ENCODE measurements around the gene TNFAIP8. TPM values are rescaled to one million over a fixed set of nuclear protein-coding genes. Genes with fewer than 3 reads are reported as not detected.
"Not testable (repeated sequence)": the region's sequence is repeated elsewhere in the genome, so short reads cannot be mapped to it uniquely, and the experiment has no call there.

The TNFAIP8 gene
- total and polyA plus RNA-seq, 5 donors from 2014 or later, result 120 to 244 (median 196) TPM

- Mint-ChIP-seq H3K4me1 (peaks cover 0 to 18% (median 13%) of the 10 kb centered on the region in 4 donors), H3K4me3 (peak overlapping the region; percentile 13 to 86 (median 62)), H3K9me3 (no peaks in the 10 kb centered on the region), H3K36me3 (no peaks in the 10 kb centered on the region), H3K27ac (peak overlapping the region; percentile 33 to 92 (median 57)), H3K27me3 (no peaks in the 10 kb centered on the region)
- H3K27ac ChIP-seq (ENCODE audit: insufficient read depth, low read length, poor library complexity, severe bottlenecking), result no peak overlapping the region
- H3K36me3 ChIP-seq (ENCODE audit: control insufficient read depth, insufficient read depth, low read length), result no peaks in the 10 kb centered on the region
- no peaks in the 10 kb centered on the region for H3K9me3 ChIP-seq (ENCODE audit: control insufficient read depth in 2 of 2, low read length in 2 of 2)
- DNase-seq, result peak; percentile 52 to 78 (median 71)
- ATAC-seq (ENCODE audit: low read depth in 2 of 2), result peak; percentile 81 to 83
- H3K4me3 ChIP-seq (ENCODE audit: low read depth, low read length), result peak overlapping the region; percentile 75
- H3K27me3 ChIP-seq (ENCODE audit: control insufficient read depth, insufficient read depth, low read length), result no peaks in the 10 kb centered on the region
- H3K4me1 ChIP-seq (ENCODE audit: control insufficient read depth, insufficient read depth, low read length, poor library complexity, severe bottlenecking), result peaks cover 5% of the 10 kb centered on the region
These were observed 55.8 kb downstream of the TNFAIP8 start for GRCh38 chr5:119411361-119412278.

GRCh38 chr5:119412279-119413227, 56.7 kb downstream of the TNFAIP8 start:
- no peak for ATAC-seq (ENCODE audit: low read depth in 2 of 2)
- Mint-ChIP-seq H3K27ac (peak overlapping the region; percentile 33 to 92 (median 57)), H3K4me1 (peaks cover 0 to 20% (median 13%) of the 10 kb centered on the region in 4 donors), H3K36me3 (no peaks in the 10 kb centered on the region), H3K4me3 (peak overlapping the region in 3 of 4 donors; percentile 40 to 86 (median 83)), H3K27me3 (no peaks in the 10 kb centered on the region), H3K9me3 (peaks cover 0 to 2% (median 0%) of the 10 kb centered on the region in 7 donors)
- DNase-seq, result no peak
- no peaks in the 10 kb centered on the region for H3K27me3 ChIP-seq (ENCODE audit: control insufficient read depth, insufficient read depth, low read length)
- H3K36me3 ChIP-seq (ENCODE audit: control insufficient read depth, insufficient read depth, low read length), result no peaks in the 10 kb centered on the region
- H3K9me3 ChIP-seq (ENCODE audit: control insufficient read depth in 2 of 2, low read length in 2 of 2), result no peaks in the 10 kb centered on the region
- peaks cover 5% of the 10 kb centered on the region for H3K4me1 ChIP-seq (ENCODE audit: control insufficient read depth, insufficient read depth, low read length, poor library complexity, severe bottlenecking)
- no peak overlapping the region for H3K27ac ChIP-seq (ENCODE audit: insufficient read depth, low read length, poor library complexity, severe bottlenecking)
- H3K4me3 ChIP-seq (ENCODE audit: low read depth, low read length), result peak overlapping the region; percentile 75

GRCh38 chr5:119414124-119414734, 58.4 kb downstream of the TNFAIP8 start:
- not testable (repeated sequence) for H3K27me3 ChIP-seq (ENCODE audit: control insufficient read depth, insufficient read depth, low read length); H3K9me3 ChIP-seq (ENCODE audit: control insufficient read depth in 2 of 2, low read length in 2 of 2); H3K36me3 Mint-ChIP-seq; H3K27ac ChIP-seq (ENCODE audit: insufficient read depth, low read length, poor library complexity, severe bottlenecking); H3K4me1 ChIP-seq (ENCODE audit: control insufficient read depth, insufficient read depth, low read length, poor library complexity, severe bottlenecking); H3K27ac Mint-ChIP-seq; H3K4me3 ChIP-seq (ENCODE audit: low read depth, low read length); H3K9me3 Mint-ChIP-seq; H3K27me3 Mint-ChIP-seq; H3K4me3 Mint-ChIP-seq; H3K36me3 ChIP-seq (ENCODE audit: control insufficient read depth, insufficient read depth, low read length); ATAC-seq (ENCODE audit: low read depth in 2 of 2); DNase-seq
- H3K4me1 Mint-ChIP-seq, result peaks cover 0 to 26% (median 12%) of the 10 kb centered on the region in 4 donors

GRCh38 chr5:119417891-119418605, 62.2 kb downstream of the TNFAIP8 start:
- Histone ChIP-seq H3K9me3 (ENCODE audit: control insufficient read depth in 2 of 2, low read length in 2 of 2) (no peaks in the 10 kb centered on the region), H3K27me3 (ENCODE audit: control insufficient read depth, insufficient read depth, low read length) (no peaks in the 10 kb centered on the region), H3K36me3 (ENCODE audit: control insufficient read depth, insufficient read depth, low read length) (no peaks in the 10 kb centered on the region), H3K4me3 (ENCODE audit: low read depth, low read length) (no peak overlapping the region), H3K4me1 (ENCODE audit: control insufficient read depth, insufficient read depth, low read length, poor library complexity, severe bottlenecking) (no peaks in the 10 kb centered on the region), H3K27ac (ENCODE audit: insufficient read depth, low read length, poor library complexity, severe bottlenecking) (no peak overlapping the region)
- Mint-ChIP-seq H3K4me3 (no peak overlapping the region), H3K9me3 (peaks cover 0 to 2% (median 0%) of the 10 kb centered on the region in 7 donors), H3K4me1 (peaks cover 0 to 9% (median 1%) of the 10 kb centered on the region in 4 donors), H3K36me3 (no peaks in the 10 kb centered on the region), H3K27me3 (peaks cover 14% of the 10 kb centered on the region), H3K27ac (no peak overlapping the region)
- no peak for DNase-seq
- no peak for ATAC-seq (ENCODE audit: low read depth in 2 of 2)

GRCh38 chr5:119418606-119419100, 62.8 kb downstream of the TNFAIP8 start:
- H3K27me3 Mint-ChIP-seq, result peaks cover 14% of the 10 kb centered on the region

GRCh38 chr5:119420169-119420568, 64.3 kb downstream of the TNFAIP8 start:
- H3K36me3 ChIP-seq (ENCODE audit: control insufficient read depth, insufficient read depth, low read length), result no peaks in the 10 kb centered on the region
- Mint-ChIP-seq H3K9me3 (peaks cover 0 to 2% (median 0%) of the 10 kb centered on the region in 7 donors), H3K4me1 (peaks cover 0 to 9% (median 1%) of the 10 kb centered on the region in 4 donors), H3K27me3 (peaks cover 14% of the 10 kb centered on the region), H3K36me3 (no peaks in the 10 kb centered on the region), H3K4me3 (no peak overlapping the region), H3K27ac (no peak overlapping the region)
- H3K9me3 ChIP-seq (ENCODE audit: control insufficient read depth in 2 of 2, low read length in 2 of 2), result no peaks in the 10 kb centered on the region
- no peak overlapping the region for H3K27ac ChIP-seq (ENCODE audit: insufficient read depth, low read length, poor library complexity, severe bottlenecking)
- ATAC-seq (ENCODE audit: low read depth in 2 of 2), result no peak
- no peaks in the 10 kb centered on the region for H3K4me1 ChIP-seq (ENCODE audit: control insufficient read depth, insufficient read depth, low read length, poor library complexity, severe bottlenecking)
- no peak overlapping the region for H3K4me3 ChIP-seq (ENCODE audit: low read depth, low read length)
- no peak for DNase-seq
- peaks cover 2% of the 10 kb centered on the region for H3K27me3 ChIP-seq (ENCODE audit: control insufficient read depth, insufficient read depth, low read length)

More at GRCh38 chr5:119418606-119419100, 62.8 kb downstream of the TNFAIP8 start:
- Mint-ChIP-seq H3K27ac (no peak overlapping the region), H3K9me3 (peaks cover 0 to 2% (median 0%) of the 10 kb centered on the region in 7 donors), H3K36me3 (no peaks in the 10 kb centered on the region), H3K4me1 (peaks cover 0 to 9% (median 1%) of the 10 kb centered on the region in 4 donors), H3K4me3 (no peak overlapping the region)
- H3K36me3 ChIP-seq (ENCODE audit: control insufficient read depth, insufficient read depth, low read length), result no peaks in the 10 kb centered on the region
- H3K9me3 ChIP-seq (ENCODE audit: control insufficient read depth in 2 of 2, low read length in 2 of 2), result no peaks in the 10 kb centered on the region
- H3K27me3 ChIP-seq (ENCODE audit: control insufficient read depth, insufficient read depth, low read length), result no peaks in the 10 kb centered on the region
- no peak overlapping the region for H3K27ac ChIP-seq (ENCODE audit: insufficient read depth, low read length, poor library complexity, severe bottlenecking)
- H3K4me1 ChIP-seq (ENCODE audit: control insufficient read depth, insufficient read depth, low read length, poor library complexity, severe bottlenecking), result no peaks in the 10 kb centered on the region
- no peak overlapping the region for H3K4me3 ChIP-seq (ENCODE audit: low read depth, low read length)
- no peak for DNase-seq
- no peak for ATAC-seq (ENCODE audit: low read depth in 2 of 2)
